GM12878 (cell line): ENCODE measurements around the gene PDHA1. TPM values are rescaled to one million over a fixed set of nuclear protein-coding genes. Genes with fewer than 3 reads are reported as not detected.

Experiments used
- ATAC-seq: fragments of 200-7000 bp; cut with Tn5 transposase; 3 replicates; pipeline ENCODE4 v1.9.1; 2020; ENCODE audit warnings: mild to moderate bottlenecking, moderate library complexity
- BruUV-seq: library from RNA; stranded (reverse); fragments of 400-500 nt; replicated peaks from 2 replicates; lab custom pipeline; 2021; lab: Mats Ljungman, UMichigan
- CTCF ChIA-PET: fragments of 300-600 bp; sonication (Branson Sonifier 250); formaldehyde crosslinking; extraction: SDS; loops from one replicate; lab custom pipeline; 2021; ENCODE audit warnings: inconsistent platforms; lab: Yijun Ruan, JAX
- POLR2A ChIA-PET: fragments of 350-600 bp; formaldehyde crosslinking; extraction: SDS; loops from one replicate; lab custom pipeline; 2021; ENCODE audit warnings: inconsistent platforms; lab: Charles Lee
- RAD21 ChIA-PET: fragments of 300-600 bp; sonication (Branson Sonifier 250); formaldehyde crosslinking; loops from one replicate; lab custom pipeline; 2023; ENCODE audit warnings: antibody characterized with exemption; ENCODE audit not compliant: unreplicated experiment; lab: Charles Lee
- SMC1A ChIA-PET: fragments of 300-600 bp; sonication (Branson Sonifier 250); formaldehyde crosslinking; loops from one replicate; lab custom pipeline; 2023; ENCODE audit not compliant: unreplicated experiment, uncharacterized antibody; lab: Charles Lee
- DNase-seq: peaks from one replicate; pipeline ENCODE4 v3.0.0-alpha.2; 2011; ENCODE audit warnings: low read depth, low spot score
- FAIRE-seq: peaks from 3 replicates; lab custom pipeline; 2011; peaks lifted over from hg19 to GRCh38; lab: Jason Lieb, UNC
- H2AFZ ChIP-seq: 2 replicates; pipeline ENCODE4 v1.6.0; 2011; ENCODE audit warnings: low read depth, low read length, control low read depth; ENCODE audit not compliant: control insufficient read depth
- H3K27ac ChIP-seq: 2 replicates; pipeline ENCODE4 v1.5.1; 2011; ENCODE audit warnings: control low read depth; ENCODE audit not compliant: control insufficient read depth, insufficient read depth
- H3K27me3 ChIP-seq, 2 experiments: replicated peaks in 1 of 2; 2 replicates each; pipeline versions ENCODE4 v1.6.0 to v1.6.1; 2011; ENCODE audit warnings: low read length in 1 of 2; ENCODE audit not compliant: control insufficient read depth in 2 of 2, insufficient read depth in 2 of 2
- H3K36me3 ChIP-seq, 2 experiments: 2 replicates each; pipeline ENCODE4 v1.5.1; 2011; ENCODE audit warnings: low read length in 1 of 2; ENCODE audit not compliant: control insufficient read depth in 2 of 2, insufficient read depth in 2 of 2
- H3K4me1 ChIP-seq: 2 replicates; pipeline ENCODE4 v1.6.1; 2011; ENCODE audit warnings: mild to moderate bottlenecking, low read length, moderate library complexity, mixed read lengths; ENCODE audit not compliant: control insufficient read depth, insufficient read depth
- H3K4me2 ChIP-seq: 2 replicates; pipeline ENCODE4 v1.6.0; 2011; ENCODE audit warnings: control low read depth; ENCODE audit not compliant: control insufficient read depth, insufficient read depth
- H3K4me3 ChIP-seq: fragments of 200-600 bp; sonication (generic); 2 replicates; pipeline ENCODE4 v1.5.1; 2016
- H3K79me2 ChIP-seq: 2 replicates; pipeline ENCODE4 v1.6.0; 2011; ENCODE audit warnings: low read length; ENCODE audit not compliant: control insufficient read depth, insufficient read depth
- H3K9ac ChIP-seq: 2 replicates; pipeline ENCODE4 v1.8.0; 2011; ENCODE audit warnings: low read length, control low read depth, mixed read lengths; ENCODE audit not compliant: control insufficient read depth, insufficient read depth
- H3K9me3 ChIP-seq: replicated peaks from 3 replicates; pipeline ENCODE4 v1.5.1; 2011; ENCODE audit warnings: mild to moderate bottlenecking, low read length; ENCODE audit not compliant: control insufficient read depth, insufficient read depth
- H4K20me1 ChIP-seq: 2 replicates; pipeline ENCODE4 v1.6.0; 2011; ENCODE audit not compliant: control insufficient read depth, insufficient read depth
- ATF7 ChIP-seq: fragments of 450-650 bp; IDR thresholded peaks from 2 replicates; pipeline ENCODE4 v1.6.1; 2016; ENCODE audit warnings: low read depth, mild to moderate bottlenecking
- BHLHE40 ChIP-seq, 2 experiments: fragments of 450-650 bp in 1 of 2; IDR thresholded peaks; 2 replicates each; pipeline ENCODE4 v1.6.1; 2011 to 2017; ENCODE audit warnings: low read depth in 2 of 2, borderline replicate concordance in 1 of 2, improper control_type of control experiment in 1 of 2, low read length in 1 of 2, mild to moderate bottlenecking in 1 of 2
- CREM ChIP-seq: IDR thresholded peaks from 2 replicates; pipeline ENCODE4 v1.6.1; 2014; ENCODE audit warnings: antibody characterized with exemption, low read depth
- EED ChIP-seq: sonication (generic); IDR thresholded peaks from 2 replicates; pipeline ENCODE4 v1.6.1; 2016; ENCODE audit warnings: antibody characterized with exemption, low read depth
- IKZF1 ChIP-seq: fragments of 450-650 bp; conservative IDR thresholded peaks from 2 replicates; pipeline ENCODE4 v1.6.1; 2017; ENCODE audit warnings: antibody characterized with exemption, mild to moderate bottlenecking
- MXI1 ChIP-seq: fragments of 150-350 bp; IDR thresholded peaks from 2 replicates; pipeline ENCODE4 v1.6.1; 2011; ENCODE audit warnings: low read depth, mild to moderate bottlenecking, inconsistent platforms, low read length, improper control_type of control experiment
- MYC ChIP-seq: IDR thresholded peaks from 2 replicates; pipeline ENCODE4 v1.6.1; 2011; ENCODE audit warnings: mild to moderate bottlenecking, low read length, moderate library complexity, inconsistent platforms; ENCODE audit not compliant: insufficient read depth, insufficient replicate concordance, insufficient read length, severe bottlenecking
- NR2F1 ChIP-seq: fragments of 450-650 bp; conservative IDR thresholded peaks from 2 replicates; pipeline ENCODE4 v1.6.1; 2017; ENCODE audit warnings: mild to moderate bottlenecking
- RFX5 ChIP-seq: IDR thresholded peaks from 2 replicates; pipeline ENCODE4 v1.6.1; 2011; ENCODE audit warnings: low read depth, low read length, improper control_type of control experiment
- RUNX3 ChIP-seq: IDR thresholded peaks from 2 replicates; pipeline ENCODE4 v1.6.1; 2012; ENCODE audit warnings: low read length, inconsistent platforms
- SIN3A ChIP-seq: IDR thresholded peaks from 2 replicates; pipeline ENCODE4 v1.6.1; 2012; ENCODE audit warnings: low read depth, low read length, improper control_type of control experiment
- STAT1 ChIP-seq: fragments of 450-650 bp; conservative IDR thresholded peaks from 2 replicates; pipeline ENCODE4 v1.6.1; 2014; ENCODE audit warnings: antibody characterized with exemption, mild to moderate bottlenecking
- STAT3 ChIP-seq: IDR thresholded peaks from 2 replicates; pipeline ENCODE4 v1.6.1; 2011; ENCODE audit warnings: low read depth, low read length, improper control_type of control experiment
- SUPT20H ChIP-seq: IDR thresholded peaks from 2 replicates; pipeline ENCODE4 v1.6.1; 2011; ENCODE audit warnings: low read depth, mild to moderate bottlenecking, low read length, moderate library complexity, borderline replicate concordance; ENCODE audit not compliant: control insufficient read depth
- WGBS: methylation state at CpG from one replicate; pipeline ENCODE4 v1.1.6; 2016; ENCODE audit warnings: low lambda C conversion rate; ENCODE audit not compliant: insufficient replicate concordance, insufficient coverage; ENCODE audit errors: missing lambda C conversion rate; 5-methylcytosine and 5-hydroxymethylcytosine counted together
- in situ Hi-C: fragments of 300-500 bp; cut with MboI; formaldehyde crosslinking; loops from 9 replicates; pipeline ENCODE4 v1.14.3; 2018; ENCODE audit warnings: mixed read lengths
- intact Hi-C: fragments of 100-400 bp; cut with micrococcal nuclease; formaldehyde crosslinking; loops from one replicate; pipeline ENCODE4 v1.14.2; 2022; ENCODE audit not compliant: unreplicated experiment
- polyA plus RNA-seq, 11 experiments: library from polyadenylated mRNA; depleted of rRNA in 4 of 11; unstranded in 6 of 11; stranded (reverse) in 5 of 11; fragments of >200 nt; fragmentation: Nextera tagmentation in 4 of 11; fragmentation: Illumina TruSeq in 1 of 11; extraction: Ambion mirVana in 4 of 11; extraction: Trizol in 1 of 11; gene quantifications; 1 replicate in 1 of 11; 2 replicates in 10 of 11; pipeline versions ENCODE4 v1.2.1 to v1.2.3, GENCODE V29; 2011 to 2016; ENCODE audit warnings: inconsistent platforms in 2 of 11, missing spikeins in 2 of 11, low read depth in 1 of 11
- total RNA-seq, 4 experiments: library from RNA; depleted of rRNA in 3 of 4; stranded (reverse); fragments of >200 nt in 3 of 4; fragmentation: Illumina TruSeq in 1 of 4; extraction: Trizol in 1 of 4; gene quantifications; 2 replicates each; pipeline versions ENCODE4 v1.2.1 to v1.2.3, GENCODE V29; 2013 to 2021
- TF ChIP-seq, protein P1 (sequence below): fragments of 450-650 bp; formaldehyde crosslinking; IDR thresholded peaks from 2 replicates; pipeline ENCODE4 v1.4.0; 2022; ENCODE audit warnings: mild to moderate bottlenecking, moderate library complexity

PDHA1 gene
- total and polyA plus RNA-seq, 10 of the 15 experiments (the other 5 are each of a cell fraction or from before 2014, with no cell fraction given), result 175 to 370 (median 270) TPM

DNA sequence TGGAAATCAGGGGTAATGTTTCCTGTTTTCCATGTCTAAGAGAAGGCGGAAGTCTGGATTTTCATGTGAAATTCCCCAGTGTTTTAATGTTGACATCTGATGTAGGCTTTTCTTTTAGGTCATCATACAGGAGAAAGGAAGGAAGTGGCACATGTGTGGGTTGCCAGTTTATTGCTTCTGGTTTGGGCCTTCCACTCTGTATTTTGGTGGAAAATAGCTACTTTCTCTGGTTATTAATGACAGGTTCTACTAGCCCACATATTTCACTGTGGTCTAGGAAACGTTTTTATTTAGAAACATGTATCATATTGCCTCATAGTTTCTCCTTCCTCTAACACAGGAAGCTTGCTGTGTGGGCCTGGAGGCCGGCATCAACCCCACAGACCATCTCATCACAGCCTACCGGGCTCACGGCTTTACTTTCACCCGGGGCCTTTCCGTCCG, 7.2 kb downstream of the PDHA1 start (continued):
- TF ChIP-seq MYC (no peak), RUNX3 (peak; percentile 85), EED (0 out of 2 replicates have a peak, but pooled peaks have one; percentile 37), BHLHE40 (IDR thresholded peaks at IDR 0.05; ENCODE audit: borderline replicate concordance in 1 of 2, low read depth in 2 of 2, low read length in 1 of 2) (no peak), SUPT20H (no peak)

DNA sequence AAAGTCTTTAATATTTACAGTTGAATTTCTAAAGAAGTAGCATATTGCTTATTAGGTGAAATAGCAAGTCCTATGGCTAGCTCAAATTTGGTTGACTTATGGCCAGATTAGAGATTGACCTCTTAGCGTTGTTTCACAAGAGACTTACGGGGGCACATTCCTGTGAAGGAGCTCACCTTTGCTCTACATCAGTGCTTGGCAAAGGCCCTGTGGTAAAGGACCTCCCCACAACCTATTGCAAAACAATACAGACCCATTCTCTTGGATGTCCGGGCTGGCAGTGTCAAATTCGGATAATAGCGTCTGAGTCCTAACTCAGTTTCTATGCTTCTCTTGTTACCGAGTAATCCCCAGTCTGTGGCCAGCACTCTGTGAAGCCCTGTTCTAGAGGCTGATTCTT, 10.9 kb downstream of the PDHA1 start:
- Histone ChIP-seq H3K4me3 (no peak overlapping the region), H3K9me3 (no peaks in the 10 kb centered on the region), H3K36me3 (peaks cover 1 to 10% of the 10 kb centered on the region in 2 experiments; a peak in 3 of 4 replicates), H3K27me3 (no peaks in the 10 kb centered on the region), H3K4me1 (peaks cover 10% of the 10 kb centered on the region), H3K79me2 (no peaks in the 10 kb centered on the region), H4K20me1 (no peaks in the 10 kb centered on the region), H3K9ac (no peak overlapping the region), H3K4me2 (no peak overlapping the region), H3K27ac (no peak overlapping the region), H2AFZ (no peak overlapping the region)
- in situ Hi-C loops, result loop anchor here (25.0 kb wide), 1 partner anchor 533 kb away; the partner anchor contains the start of gene SH3KBP1
- ChIA-PET CTCF (no interaction called here), POLR2A (no interaction called here), RAD21 (no interaction called here), SMC1A (no interaction called here)
- ATAC-seq, result no peak
- 90% methylated on average over 6 of the region's 6 CpGs for WGBS
- no peak for TF ChIP-seq CREM
- TF ChIP-seq, protein P1, sequence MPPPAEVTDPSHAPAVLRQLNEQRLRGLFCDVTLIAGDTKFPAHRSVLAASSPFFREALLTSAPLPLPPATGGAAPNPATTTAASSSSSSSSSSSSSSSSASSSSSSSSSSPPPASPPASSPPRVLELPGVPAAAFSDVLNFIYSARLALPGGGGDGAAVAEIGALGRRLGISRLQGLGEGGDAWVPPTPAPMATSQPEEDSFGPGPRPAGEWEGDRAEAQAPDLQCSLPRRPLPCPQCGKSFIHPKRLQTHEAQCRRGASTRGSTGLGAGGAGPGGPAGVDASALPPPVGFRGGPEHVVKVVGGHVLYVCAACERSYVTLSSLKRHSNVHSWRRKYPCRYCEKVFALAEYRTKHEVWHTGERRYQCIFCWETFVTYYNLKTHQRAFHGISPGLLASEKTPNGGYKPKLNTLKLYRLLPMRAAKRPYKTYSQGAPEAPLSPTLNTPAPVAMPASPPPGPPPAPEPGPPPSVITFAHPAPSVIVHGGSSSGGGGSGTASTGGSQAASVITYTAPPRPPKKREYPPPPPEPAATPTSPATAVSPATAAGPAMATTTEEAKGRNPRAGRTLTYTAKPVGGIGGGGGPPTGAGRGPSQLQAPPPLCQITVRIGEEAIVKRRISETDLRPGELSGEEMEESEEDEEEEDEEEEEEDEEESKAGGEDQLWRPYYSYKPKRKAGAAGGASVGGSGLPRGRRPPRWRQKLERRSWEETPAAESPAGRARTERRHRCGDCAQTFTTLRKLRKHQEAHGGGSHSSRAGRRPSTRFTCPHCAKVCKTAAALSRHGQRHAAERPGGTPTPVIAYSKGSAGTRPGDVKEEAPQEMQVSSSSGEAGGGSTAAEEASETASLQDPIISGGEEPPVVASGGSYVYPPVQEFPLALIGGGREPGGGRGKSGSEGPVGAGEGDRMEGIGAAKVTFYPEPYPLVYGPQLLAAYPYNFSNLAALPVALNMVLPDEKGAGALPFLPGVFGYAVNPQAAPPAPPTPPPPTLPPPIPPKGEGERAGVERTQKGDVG, result no peak
- no peak for TF ChIP-seq STAT3
- TF ChIP-seq NR2F1, result no peak
- no peak for TF ChIP-seq STAT1
- TF ChIP-seq SIN3A, result no peak
- no peak for TF ChIP-seq ATF7
- TF ChIP-seq IKZF1, result no peak
- no peak for TF ChIP-seq MXI1
- TF ChIP-seq MYC, result no peak
- TF ChIP-seq RFX5, result no peak
- no peak for DNase-seq
- no peak for FAIRE-seq
- no TSS peak for BruUV-seq
- intact Hi-C loops, result no loop called here
